Hypothalamus (tissue), 51 donors: ENCODE results near the gene CDC42EP3.

ENCODE experiments used
- DNase-seq, 51 donors: peaks; one replicate each; lab custom pipeline; 2025; lab: John Stamatoyannopoulos, UW

Gene CDC42EP3

DNA sequence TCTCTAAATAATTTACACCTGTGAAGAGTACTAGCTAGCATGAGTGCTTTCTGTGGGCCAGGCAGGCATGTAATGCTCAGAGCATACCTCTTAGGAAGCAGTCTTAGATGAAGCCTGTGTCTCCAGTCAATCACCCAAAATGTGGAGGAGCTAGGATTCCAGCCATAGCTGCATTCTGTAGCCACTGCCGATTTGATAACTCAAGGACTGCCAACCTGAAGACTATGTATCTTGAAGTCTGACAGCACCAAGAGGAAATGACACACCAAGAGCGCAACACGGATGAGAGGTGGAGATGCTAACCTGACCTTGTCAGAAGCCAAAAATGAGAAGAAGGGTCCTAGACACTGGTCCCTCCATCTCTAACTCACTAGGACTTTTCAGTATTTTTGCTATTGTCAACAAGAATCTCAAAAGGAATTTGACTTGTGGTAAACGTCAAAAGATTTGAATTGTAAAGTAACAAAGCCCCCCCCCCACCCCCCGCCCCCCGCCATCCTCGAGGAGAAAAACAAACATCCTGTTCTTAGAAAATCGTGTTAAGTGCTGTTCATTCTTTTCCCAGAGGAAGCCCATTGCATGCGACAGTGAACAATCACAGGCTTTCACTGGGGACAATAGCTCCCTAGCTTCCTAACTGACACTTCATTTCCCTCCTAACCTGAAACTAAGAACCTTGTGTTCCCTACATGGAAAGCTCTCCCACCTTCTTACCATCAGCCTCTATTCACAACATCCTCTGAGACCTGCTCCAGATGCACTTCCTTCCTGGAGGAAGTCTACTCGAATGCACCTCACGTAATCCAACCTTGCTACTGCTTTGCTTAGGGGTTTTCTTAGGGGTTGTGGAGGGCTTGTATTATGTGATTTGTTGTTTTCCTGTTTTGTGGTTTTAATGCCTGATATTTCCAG is 14.7 kb downstream of the CDC42EP3 start:
- DNase-seq = no peak

- DNase-seq = no peak
Observed at GRCh38 chr2:37654932-37655841, 16.3 kb downstream of the CDC42EP3 start.

DNA sequence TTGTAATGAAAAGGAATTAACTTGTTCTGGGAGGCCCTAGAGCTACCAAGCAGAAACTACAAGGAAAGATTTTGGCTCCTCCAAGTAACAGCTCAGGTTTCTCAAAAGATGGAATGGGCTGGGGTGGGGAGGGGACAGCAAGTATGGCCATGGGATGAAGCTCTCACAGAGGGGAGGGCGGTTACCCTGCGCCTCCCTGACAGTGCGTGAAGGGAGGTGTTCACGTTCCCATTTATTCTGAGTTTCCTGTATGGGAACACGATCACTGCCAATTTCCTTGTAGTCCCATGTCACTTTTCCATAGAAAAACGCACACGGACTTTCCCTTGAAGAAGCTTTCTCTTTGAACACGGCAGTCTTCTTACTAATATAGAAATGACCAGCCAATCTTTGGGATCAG is 17.0 kb downstream of the CDC42EP3 start:
- DNase-seq = no peak

- DNase-seq = peak in 6 of 51 donors; percentile 4 to 35 (median 20)
Observed at GRCh38 chr2:37653805-37654378, 17.6 kb downstream of the CDC42EP3 start.

GRCh38 chr2:37653093-37653492 is 18.3 kb downstream of the CDC42EP3 start:
- DNase-seq = no peak

GRCh38 chr2:37652199-37652640 is 19.2 kb downstream of the CDC42EP3 start:
- no peak for DNase-seq

DNA sequence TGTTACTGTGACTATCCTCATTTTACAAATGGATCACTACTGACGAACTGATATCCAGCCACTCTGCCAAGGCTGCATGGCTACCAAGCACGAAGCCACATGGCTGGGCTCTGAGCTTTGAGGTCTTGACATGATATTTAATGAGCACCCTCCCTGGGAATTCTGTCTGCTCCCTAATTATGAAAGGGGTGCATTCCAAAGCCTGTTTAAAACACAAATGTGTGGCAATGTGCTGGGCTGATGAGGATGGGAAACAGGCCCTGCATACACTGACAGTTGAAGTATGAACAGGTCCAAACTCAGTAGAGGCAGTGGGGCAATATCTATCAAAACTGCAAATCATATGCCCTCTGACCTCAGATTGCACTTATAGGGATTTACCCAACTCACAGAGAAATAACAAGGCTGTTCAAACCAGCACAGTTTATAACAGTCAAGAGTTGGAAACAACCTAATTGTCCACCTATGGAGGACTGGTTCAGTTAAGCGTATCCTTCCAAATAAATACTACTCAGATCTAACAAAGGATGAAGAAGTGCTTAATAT is 20.8 kb downstream of the CDC42EP3 start:
- DNase-seq = no peak

GRCh38 chr2:37649518-37649917 is 21.9 kb downstream of the CDC42EP3 start:
- no peak for DNase-seq

DNA sequence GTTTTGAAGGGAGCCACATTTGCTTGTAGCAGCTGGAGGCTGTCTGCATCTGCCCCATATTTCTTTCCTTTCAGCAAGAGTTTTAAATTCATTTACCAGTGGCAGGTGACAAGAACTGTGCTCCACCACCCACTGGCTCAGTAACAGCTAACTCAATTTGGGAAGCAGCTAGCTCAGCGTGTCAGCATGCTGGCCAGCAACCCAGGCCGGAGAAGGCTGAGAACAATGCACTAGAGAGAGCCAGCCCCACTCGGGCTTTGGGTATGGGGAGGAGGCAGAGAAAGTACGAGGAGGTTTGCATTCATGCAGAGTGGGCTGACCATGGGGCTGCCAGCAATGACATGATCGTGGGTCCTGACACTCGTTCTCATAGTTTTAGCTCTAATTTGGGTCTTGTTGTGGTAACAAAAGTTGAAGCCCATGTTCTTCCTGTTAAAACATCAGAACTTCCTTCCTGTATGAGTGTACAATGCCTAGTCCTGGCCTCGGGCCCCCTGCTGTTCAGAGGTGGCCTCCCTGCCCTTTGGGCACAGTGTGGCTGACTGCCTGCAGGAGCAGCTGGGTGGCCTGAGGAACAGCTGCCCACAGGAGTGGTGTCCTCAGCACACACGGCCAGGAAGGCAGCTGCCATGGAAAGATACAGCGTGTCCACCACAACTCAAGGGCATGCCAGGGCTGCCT is 23.0 kb downstream of the CDC42EP3 start:
- peak in 3 of 51 donors; percentile 23 to 28 (median 24) for DNase-seq

- DNase-seq = no peak
Observed at GRCh38 chr2:37647971-37648330, 23.5 kb downstream of the CDC42EP3 start.

- DNase-seq = no peak
Observed at GRCh38 chr2:37645836-37646235, 25.6 kb downstream of the CDC42EP3 start.

DNA sequence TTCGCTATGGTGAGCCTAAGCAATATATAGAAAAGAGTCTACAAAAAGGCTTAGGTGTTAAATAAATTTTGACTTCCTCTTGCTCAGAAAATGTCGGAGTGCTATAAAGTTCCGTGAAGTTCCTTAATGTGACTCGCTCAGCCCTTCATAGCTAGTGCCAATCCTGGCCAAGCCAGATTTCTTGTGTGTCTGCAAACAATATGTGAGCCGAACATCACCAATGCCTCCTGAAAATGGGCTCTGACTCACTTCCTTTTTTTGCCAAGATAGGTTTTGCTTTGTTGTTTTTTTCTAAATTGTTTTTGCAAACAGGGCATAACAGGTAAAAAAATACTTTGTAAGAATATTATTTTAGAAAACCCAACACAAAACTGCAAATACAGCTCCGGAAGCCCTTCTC is 26.1 kb downstream of the CDC42EP3 start:
- DNase-seq = no peak

DNA sequence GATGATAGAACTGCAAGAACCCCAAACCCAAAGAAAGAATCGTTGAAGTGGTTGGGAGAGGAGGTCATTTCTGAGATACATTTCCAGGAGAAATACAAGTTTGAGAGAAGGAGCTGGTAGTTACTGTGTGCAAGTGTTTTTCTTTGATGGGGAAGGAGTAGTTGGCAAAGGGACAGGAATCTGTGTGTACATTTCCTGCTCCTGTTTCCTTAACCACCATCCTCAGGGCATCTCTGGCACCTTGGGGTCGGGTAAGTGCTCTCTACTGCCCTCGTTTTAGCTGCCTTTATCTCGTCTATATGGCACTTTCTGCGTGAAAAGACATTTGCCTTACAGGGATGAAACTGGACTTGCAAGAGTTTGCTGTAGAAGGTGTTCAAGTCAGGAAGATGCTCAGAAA is 27.3 kb downstream of the CDC42EP3 start:
- DNase-seq = no peak

- DNase-seq = no peak
Observed at GRCh38 chr2:37643730-37644078, 27.7 kb downstream of the CDC42EP3 start.

GRCh38 chr2:37642907-37643729 is 28.3 kb downstream of the CDC42EP3 start:
- no peak for DNase-seq

DNA sequence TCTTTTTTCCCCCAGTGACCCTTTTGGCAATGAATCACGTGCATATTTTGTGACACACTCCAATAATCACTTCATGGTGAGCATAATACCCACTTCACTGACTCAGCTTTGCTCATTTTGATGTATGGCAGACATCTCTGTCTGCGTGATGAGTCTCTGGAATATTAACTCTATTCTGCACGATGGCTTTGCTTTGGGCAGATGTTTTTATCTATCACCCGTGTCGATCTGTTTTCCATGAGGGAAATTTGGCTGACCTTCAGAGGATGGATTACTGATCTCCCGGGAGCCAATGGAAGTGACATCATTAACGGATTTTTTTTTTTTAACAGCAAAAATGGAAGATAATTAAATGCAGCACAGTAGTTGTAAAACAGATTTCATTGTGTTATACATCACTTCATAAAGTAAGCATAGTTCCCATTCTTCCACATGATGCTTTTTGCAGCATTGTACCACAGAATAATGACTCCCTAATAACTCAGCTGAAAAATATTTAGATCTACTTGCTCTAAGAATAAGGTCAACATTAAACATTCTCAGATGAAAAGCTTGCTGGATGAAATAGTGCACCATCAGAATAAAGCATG is 29.8 kb downstream of the CDC42EP3 start:
- no peak for DNase-seq

DNA sequence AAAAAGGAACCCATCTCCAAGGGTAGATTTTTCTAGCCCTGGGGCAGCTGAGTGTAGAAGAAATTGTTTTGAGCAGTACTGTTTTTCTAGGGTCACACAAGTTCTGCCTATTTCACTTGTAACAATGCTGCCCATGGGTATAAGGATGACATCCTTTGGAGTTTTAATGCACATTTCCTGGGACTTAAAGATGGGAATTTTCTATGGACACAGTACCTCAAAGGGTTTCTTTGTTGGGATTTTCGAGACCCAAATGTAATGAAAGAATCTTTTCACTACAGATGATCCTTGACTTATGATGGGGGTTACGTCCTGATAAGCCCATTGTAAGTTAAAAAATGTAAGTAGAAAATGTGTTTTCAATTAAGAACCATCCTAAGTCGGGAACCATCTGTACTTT is 31.8 kb downstream of the CDC42EP3 start:
- DNase-seq = no peak

DNA sequence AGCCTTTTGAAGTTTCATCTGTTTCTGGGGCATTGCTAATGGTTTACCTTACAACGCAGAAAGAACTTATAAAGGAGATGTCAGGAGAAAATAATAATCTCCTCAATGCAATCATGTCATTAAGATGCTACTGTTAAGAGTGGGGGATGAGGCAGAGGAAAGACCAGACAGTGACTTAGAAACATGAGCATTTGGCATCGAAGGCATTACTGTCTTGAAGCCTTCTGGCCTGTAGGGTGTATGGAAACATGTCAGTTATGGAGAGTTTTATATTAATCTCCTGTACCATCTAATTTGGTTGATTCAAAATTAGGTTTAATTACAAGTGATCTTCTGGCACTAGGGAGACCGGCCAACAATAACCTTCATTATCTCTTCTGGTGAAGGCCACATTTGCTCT is 32.5 kb downstream of the CDC42EP3 start:
- no peak for DNase-seq

DNA sequence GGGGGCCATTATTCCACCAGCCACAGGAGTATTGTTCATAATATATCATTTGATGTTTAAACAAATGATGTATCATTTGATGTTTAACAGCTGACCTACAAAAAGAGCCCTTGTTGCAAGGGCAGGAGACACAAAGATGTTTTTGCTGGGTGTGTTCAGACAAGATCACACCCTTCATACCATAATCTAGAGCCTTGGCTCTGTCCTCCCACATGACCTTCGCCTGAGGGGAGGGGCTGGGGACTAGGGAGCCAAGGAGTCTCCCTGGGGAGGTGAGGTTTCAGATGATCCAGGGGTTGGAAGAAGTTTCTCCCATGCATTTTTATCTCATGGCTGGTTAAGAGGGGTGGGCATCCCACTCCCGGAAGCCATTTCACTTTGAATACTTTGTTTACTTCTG is 33.5 kb downstream of the CDC42EP3 start:
- DNase-seq = no peak
